Neural progenitor cell (in vitro differentiated cells): ENCODE measurements around the gene ZCCHC14. TPM values are rescaled to one million over a fixed set of nuclear protein-coding genes. Genes with fewer than 3 reads are reported as not detected.
A peak's percentile ranks its signal among the peaks of the same experiment; 100 is the strongest.

Experiments
- DNase-seq: peaks from one replicate; pipeline ENCODE4 v3.0.0-alpha.2; 2016; ENCODE audit warnings: low spot score
- H2AFZ ChIP-seq: fragments of 200-600 bp; sonication (generic); replicated peaks from 2 replicates; pipeline ENCODE4 v1.6.1; 2016; ENCODE audit warnings: antibody characterized with exemption
- H3F3A ChIP-seq: fragments of 200-600 bp; sonication (generic); 2 replicates; pipeline ENCODE4 v1.6.1; 2016; ENCODE audit warnings: antibody characterized with exemption, low read depth
- H3K27ac ChIP-seq: fragments of 200-600 bp; sonication (generic); 2 replicates; pipeline ENCODE4 v1.5.1; 2016; ENCODE audit warnings: mild to moderate bottlenecking
- H3K27me3 ChIP-seq: fragments of 200-600 bp; sonication (generic); 2 replicates; pipeline ENCODE4 v1.6.1; 2016; ENCODE audit warnings: mild to moderate bottlenecking, moderate library complexity
- H3K36me3 ChIP-seq: fragments of 200-600 bp; sonication (generic); 2 replicates; pipeline ENCODE4 v1.5.1; 2016
- H3K4me1 ChIP-seq: fragments of 200-600 bp; sonication (generic); 2 replicates; pipeline ENCODE4 v1.6.1; 2016; ENCODE audit warnings: mixed run types
- H3K4me2 ChIP-seq: fragments of 200-600 bp; sonication (generic); 2 replicates; pipeline ENCODE4 v1.6.1; 2016
- H3K4me3 ChIP-seq: fragments of 200-600 bp; sonication (generic); 2 replicates; pipeline ENCODE4 v1.5.1; 2016
- H3K79me2 ChIP-seq: fragments of 200-600 bp; sonication (generic); 2 replicates; pipeline ENCODE4 v1.6.1; 2016; ENCODE audit warnings: low read depth
- H3K9ac ChIP-seq: fragments of 200-600 bp; sonication (generic); 2 replicates; pipeline ENCODE4 v1.6.1; 2016
- H3K9me3 ChIP-seq: fragments of 200-600 bp; sonication (generic); 2 replicates; pipeline ENCODE4 v1.5.1; 2016; ENCODE audit warnings: low read depth
- H4K20me1 ChIP-seq: fragments of 200-600 bp; sonication (generic); 2 replicates; pipeline ENCODE4 v1.6.1; 2016; ENCODE audit warnings: low read depth
- H3K27ac Mint-ChIP-seq: 3 replicates; pipeline ENCODE4 v1.8.0; 2021; ENCODE audit warnings: mixed read lengths
- H3K27me3 Mint-ChIP-seq: 2 replicates; pipeline ENCODE4 v1.8.0; 2022; ENCODE audit warnings: low read depth, mild to moderate bottlenecking, inconsistent platforms, moderate library complexity, mixed read lengths; ENCODE audit not compliant: insufficient read depth
- H3K36me3 Mint-ChIP-seq: 3 replicates; pipeline ENCODE4 v1.8.0; 2021; ENCODE audit warnings: mixed read lengths
- H3K4me1 Mint-ChIP-seq: 3 replicates; pipeline ENCODE4 v1.8.0; 2021; ENCODE audit warnings: mixed read lengths
- H3K4me3 Mint-ChIP-seq: 3 replicates; pipeline ENCODE4 v1.8.0; 2021; ENCODE audit warnings: mild to moderate bottlenecking, moderate library complexity, mixed read lengths
- H3K9me3 Mint-ChIP-seq: 3 replicates; pipeline ENCODE4 v1.8.0; 2020; ENCODE audit warnings: mixed read lengths
- EZH2 ChIP-seq: fragments of 200-600 bp; sonication (generic); IDR thresholded peaks from 2 replicates; pipeline ENCODE4 v1.6.1; 2017; ENCODE audit warnings: antibody characterized with exemption, mild to moderate bottlenecking, moderate library complexity
- EZH2phosphoT487 ChIP-seq: fragments of 200-600 bp; sonication (generic); IDR thresholded peaks from 2 replicates; pipeline ENCODE4 v1.6.1; 2017; ENCODE audit warnings: antibody characterized with exemption
- total RNA-seq: library from RNA; depleted of rRNA; stranded (reverse); fragments of >200 nt; gene quantifications from 2 replicates; pipeline ENCODE4 v1.2.3, GENCODE V29; 2015; ENCODE audit warnings: low replicate concordance
- TF ChIP-seq, protein P1 (sequence below): fragments of 200-600 bp; sonication (generic); IDR thresholded peaks from 2 replicates; pipeline ENCODE4 v1.5.1; 2017; ENCODE audit warnings: antibody characterized with exemption, mild to moderate bottlenecking

Gene ZCCHC14
- total RNA-seq, 1 donor from 2014 or later = 10.3 TPM

- H3K36me3 Mint-ChIP-seq = peaks cover 21% of the 10 kb centered on the region
- Histone ChIP-seq H3F3A (peaks cover 5% of the 10 kb centered on the region), H3K9me3 (no peaks in the 10 kb centered on the region), H3K27me3 (no peaks in the 10 kb centered on the region), H3K4me3 (no peak overlapping the region), H4K20me1 (peaks cover 6% of the 10 kb centered on the region), H2AFZ (no peak overlapping the region), H3K9ac (no peak overlapping the region), H3K79me2 (no peaks in the 10 kb centered on the region), H3K36me3 (no peaks in the 10 kb centered on the region), H3K4me1 (no peaks in the 10 kb centered on the region), H3K27ac (no peak overlapping the region), H3K4me2 (no peak overlapping the region)
- no peak overlapping the region for H3K4me3 Mint-ChIP-seq
- no peaks in the 10 kb centered on the region for H3K9me3 Mint-ChIP-seq
- no peaks in the 10 kb centered on the region for H3K27me3 Mint-ChIP-seq
- TF ChIP-seq EZH2 = no peak
- TF ChIP-seq EZH2phosphoT487 = no peak
- TF ChIP-seq, protein P1, sequence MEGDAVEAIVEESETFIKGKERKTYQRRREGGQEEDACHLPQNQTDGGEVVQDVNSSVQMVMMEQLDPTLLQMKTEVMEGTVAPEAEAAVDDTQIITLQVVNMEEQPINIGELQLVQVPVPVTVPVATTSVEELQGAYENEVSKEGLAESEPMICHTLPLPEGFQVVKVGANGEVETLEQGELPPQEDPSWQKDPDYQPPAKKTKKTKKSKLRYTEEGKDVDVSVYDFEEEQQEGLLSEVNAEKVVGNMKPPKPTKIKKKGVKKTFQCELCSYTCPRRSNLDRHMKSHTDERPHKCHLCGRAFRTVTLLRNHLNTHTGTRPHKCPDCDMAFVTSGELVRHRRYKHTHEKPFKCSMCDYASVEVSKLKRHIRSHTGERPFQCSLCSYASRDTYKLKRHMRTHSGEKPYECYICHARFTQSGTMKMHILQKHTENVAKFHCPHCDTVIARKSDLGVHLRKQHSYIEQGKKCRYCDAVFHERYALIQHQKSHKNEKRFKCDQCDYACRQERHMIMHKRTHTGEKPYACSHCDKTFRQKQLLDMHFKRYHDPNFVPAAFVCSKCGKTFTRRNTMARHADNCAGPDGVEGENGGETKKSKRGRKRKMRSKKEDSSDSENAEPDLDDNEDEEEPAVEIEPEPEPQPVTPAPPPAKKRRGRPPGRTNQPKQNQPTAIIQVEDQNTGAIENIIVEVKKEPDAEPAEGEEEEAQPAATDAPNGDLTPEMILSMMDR = no peak
- no peak for DNase-seq
- H3K4me1 Mint-ChIP-seq = no peaks in the 10 kb centered on the region
- H3K27ac Mint-ChIP-seq = no peak overlapping the region
These were observed 87.8 kb downstream of the ZCCHC14 start for GRCh38 chr16:87404764-87405625.

DNA sequence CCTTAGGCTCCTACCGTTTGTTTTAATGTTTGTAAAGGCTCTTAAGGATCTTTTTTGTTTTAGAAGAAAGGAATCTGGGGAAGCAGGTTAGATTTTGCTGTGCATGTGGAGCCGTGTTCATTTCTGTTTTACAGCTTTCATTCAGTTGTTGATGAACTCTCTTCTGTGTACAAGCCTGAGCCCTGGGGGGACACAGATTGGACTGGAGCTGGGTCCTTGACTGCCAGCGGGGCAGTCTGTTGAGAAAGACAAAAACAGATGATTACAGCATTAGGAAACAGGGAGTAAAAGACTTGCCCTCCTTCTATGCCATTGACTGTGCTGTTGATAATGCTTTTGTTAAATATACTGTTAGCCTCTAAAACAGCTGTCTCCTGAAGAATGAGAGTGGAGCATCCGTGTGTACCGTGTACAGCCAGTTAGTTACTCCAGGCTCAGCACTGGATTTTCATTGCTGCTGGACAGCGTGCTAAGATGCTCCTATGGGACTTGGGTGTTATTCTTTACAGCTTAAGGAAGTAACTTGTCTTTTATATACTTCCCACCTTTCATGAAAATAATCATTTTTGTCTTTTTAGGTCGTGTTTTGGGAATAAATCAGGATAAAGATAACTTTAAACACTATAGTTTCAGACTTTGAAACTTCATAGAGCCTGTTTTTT is 97.5 kb downstream of the ZCCHC14 start:
- no peak overlapping the region for H3K4me3 ChIP-seq
- no peak overlapping the region for H3K27ac ChIP-seq
- H3K79me2 ChIP-seq = peaks cover 55% of the 10 kb centered on the region
- peaks cover 22% of the 10 kb centered on the region for H3K4me1 Mint-ChIP-seq
- no peak overlapping the region for H3K4me3 Mint-ChIP-seq
- H3K27me3 ChIP-seq = no peaks in the 10 kb centered on the region
- TF ChIP-seq, protein P1 = no peak
- TF ChIP-seq EZH2phosphoT487 = no peak
- no peak for TF ChIP-seq EZH2
- H3K4me1 ChIP-seq = peaks cover 8% of the 10 kb centered on the region
- peaks cover 13% of the 10 kb centered on the region for H3F3A ChIP-seq
- H3K9ac ChIP-seq = no peak overlapping the region
- no peak overlapping the region for H3K27ac Mint-ChIP-seq
- no peak for DNase-seq
- peaks cover 13% of the 10 kb centered on the region for H3K36me3 Mint-ChIP-seq
- peaks cover 2% of the 10 kb centered on the region for H3K27me3 Mint-ChIP-seq
- no peaks in the 10 kb centered on the region for H3K9me3 Mint-ChIP-seq
- peaks cover 33% of the 10 kb centered on the region for H4K20me1 ChIP-seq
- no peak overlapping the region for H2AFZ ChIP-seq
- no peaks in the 10 kb centered on the region for H3K9me3 ChIP-seq
- no peaks in the 10 kb centered on the region for H3K36me3 ChIP-seq
- H3K4me2 ChIP-seq = no peak overlapping the region

DNA sequence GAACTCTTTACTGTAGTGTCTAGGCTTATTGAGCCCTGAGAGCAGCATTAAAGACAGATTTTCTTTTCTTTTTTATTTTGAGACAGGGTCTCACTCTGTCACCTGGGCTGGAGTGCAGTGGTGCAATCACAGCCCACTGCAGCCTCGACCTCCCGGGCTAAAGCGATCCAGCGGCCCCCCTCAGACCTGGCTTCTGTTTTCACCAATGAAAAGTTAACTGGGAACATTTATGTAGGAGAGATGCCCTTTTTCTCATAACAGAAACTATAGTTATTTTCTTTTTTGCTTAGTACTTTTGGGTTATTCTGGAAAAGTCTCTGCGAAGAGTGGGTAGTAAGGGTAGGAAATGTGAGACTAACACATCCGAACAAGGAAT is 99.2 kb downstream of the ZCCHC14 start:
- Histone ChIP-seq H3K9ac (no peak overlapping the region), H3K79me2 (peaks cover 55% of the 10 kb centered on the region), H3K36me3 (no peaks in the 10 kb centered on the region), H3K9me3 (no peaks in the 10 kb centered on the region), H3F3A (peaks cover 13% of the 10 kb centered on the region), H3K27ac (no peak overlapping the region), H3K4me3 (peak overlapping the region; percentile 68), H4K20me1 (peaks cover 33% of the 10 kb centered on the region), H3K4me1 (peaks cover 8% of the 10 kb centered on the region), H3K4me2 (peak overlapping the region; percentile 97), H3K27me3 (no peaks in the 10 kb centered on the region), H2AFZ (no peak overlapping the region)
- Mint-ChIP-seq H3K9me3 (no peaks in the 10 kb centered on the region), H3K27me3 (peaks cover 2% of the 10 kb centered on the region), H3K36me3 (peaks cover 8% of the 10 kb centered on the region), H3K27ac (no peak overlapping the region), H3K4me1 (peaks cover 29% of the 10 kb centered on the region), H3K4me3 (peak overlapping the region; percentile 95)
- no peak for DNase-seq
- TF ChIP-seq, protein P1 = no peak
- TF ChIP-seq EZH2phosphoT487 (no peak), EZH2 (no peak)
